HG02642 (cell line): Measurements from ENCODE around the gene WNT3.

Source experiments
- ATAC-seq: cut with Tn5 transposase; IDR thresholded peaks from one replicate; pipeline ENCODE4 v1.9.1; 2021; ENCODE audit warnings: mild to moderate bottlenecking; ENCODE audit not compliant: unreplicated experiment, poor library complexity

The WNT3 gene

DNA sequence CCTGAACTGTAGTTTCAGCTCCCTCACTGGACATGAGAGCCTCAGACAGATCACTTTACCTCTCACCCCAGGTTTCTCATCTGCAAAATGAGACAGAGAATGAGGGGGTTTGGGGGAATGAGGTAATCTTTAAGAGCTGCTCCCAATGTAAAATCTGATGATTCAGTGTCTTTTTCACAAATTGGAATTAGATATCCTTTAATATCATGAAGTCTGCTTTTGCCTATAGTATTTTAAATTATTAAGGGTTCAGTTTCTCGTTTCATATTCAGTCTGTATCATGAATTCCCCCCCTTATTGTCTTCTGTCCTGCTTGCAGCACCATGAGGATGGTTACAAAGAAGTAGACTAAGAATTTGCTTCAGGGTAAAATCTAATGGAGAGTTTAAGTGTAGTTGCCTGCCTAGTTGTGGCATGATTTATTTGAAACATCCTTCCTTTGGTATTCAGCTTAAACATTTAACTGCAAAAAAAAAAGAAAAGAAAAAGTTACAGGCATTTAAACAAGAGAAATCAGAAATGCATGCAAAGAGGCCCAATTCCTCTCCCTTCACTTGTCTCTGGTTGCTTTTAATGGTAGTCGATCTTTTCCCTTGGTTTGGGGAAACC, 77.3 kb downstream of the WNT3 start:
- ATAC-seq: no peak

DNA sequence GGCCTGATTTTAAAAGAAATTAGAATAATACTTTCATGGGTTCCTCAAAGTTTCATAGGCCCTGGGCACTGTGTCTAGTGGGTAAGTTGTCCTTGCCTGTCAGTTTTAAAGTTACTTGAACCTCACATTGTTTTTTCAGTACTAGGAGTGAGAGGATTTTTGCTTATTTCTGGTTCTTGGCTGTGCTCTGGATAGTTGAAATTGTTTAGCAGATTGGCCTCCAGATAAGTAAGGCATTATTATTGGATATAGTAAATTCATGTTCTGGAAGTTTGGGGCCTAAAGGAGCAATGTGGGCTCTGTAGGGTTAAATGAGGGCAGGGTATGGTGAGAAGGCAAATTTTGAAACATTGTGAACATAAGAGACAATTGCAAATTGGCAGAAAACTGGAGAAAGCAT, 78.5 kb downstream of the WNT3 start:
- ATAC-seq: no peak

DNA sequence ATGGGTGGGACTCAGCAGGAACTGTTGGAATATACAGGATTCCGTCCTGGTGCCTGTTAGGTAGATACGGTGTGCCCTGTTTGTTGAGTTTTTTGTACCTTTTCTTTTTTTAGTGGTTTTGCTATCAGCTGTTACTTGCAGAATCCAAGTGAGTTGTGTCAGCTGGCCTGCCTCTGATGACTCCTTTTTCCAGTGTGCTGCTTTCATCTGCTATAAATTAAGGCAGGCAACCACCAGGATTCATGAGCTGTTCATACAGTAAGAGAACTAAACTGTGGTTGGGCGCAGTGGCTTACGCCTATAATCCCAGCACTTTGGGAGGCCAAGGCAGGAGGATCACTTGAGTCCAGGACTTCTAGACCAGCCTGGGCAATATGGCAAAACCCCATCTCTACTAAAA, 79.9 kb downstream of the WNT3 start:
- no peak for ATAC-seq

DNA sequence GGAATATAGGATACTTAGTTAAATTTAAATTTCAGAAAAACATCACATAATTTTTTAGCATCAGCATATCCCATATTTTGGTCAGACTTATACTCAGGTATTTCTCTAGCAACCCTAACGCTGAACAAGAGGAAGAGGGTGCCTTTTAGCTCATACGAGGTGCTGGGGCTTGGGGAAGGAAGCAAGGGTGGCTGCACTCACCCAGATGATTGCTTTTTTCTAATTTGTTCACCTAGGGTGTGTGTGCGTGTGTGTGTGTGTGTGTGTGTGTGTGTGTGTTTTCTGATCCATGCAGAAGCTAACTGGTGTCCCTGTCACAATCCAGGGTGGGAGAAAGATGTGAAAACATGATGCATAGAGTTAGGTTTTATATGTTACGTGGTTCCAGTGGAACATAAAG, 81.2 kb downstream of the WNT3 start:
- no peak for ATAC-seq

DNA sequence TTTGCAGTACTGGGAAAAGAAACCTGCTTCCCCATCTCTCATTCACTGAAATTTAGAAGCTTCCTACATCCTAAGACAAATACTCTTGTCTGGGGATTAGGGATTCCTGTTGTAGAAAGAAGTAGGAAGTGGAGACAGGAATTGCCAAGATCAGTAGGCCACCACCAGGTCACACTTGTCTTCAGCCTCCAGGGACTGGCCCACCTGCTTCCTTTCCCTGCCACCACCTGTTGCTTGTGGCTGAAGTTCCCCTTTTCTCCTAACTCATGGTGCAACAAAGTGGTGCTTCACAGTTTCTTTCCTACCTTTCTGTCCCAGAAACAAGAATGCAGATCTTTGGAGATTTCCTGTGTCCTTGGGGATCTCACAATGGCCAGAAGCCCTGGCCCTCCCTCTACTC, 82.4 kb downstream of the WNT3 start:
- no peak for ATAC-seq

DNA sequence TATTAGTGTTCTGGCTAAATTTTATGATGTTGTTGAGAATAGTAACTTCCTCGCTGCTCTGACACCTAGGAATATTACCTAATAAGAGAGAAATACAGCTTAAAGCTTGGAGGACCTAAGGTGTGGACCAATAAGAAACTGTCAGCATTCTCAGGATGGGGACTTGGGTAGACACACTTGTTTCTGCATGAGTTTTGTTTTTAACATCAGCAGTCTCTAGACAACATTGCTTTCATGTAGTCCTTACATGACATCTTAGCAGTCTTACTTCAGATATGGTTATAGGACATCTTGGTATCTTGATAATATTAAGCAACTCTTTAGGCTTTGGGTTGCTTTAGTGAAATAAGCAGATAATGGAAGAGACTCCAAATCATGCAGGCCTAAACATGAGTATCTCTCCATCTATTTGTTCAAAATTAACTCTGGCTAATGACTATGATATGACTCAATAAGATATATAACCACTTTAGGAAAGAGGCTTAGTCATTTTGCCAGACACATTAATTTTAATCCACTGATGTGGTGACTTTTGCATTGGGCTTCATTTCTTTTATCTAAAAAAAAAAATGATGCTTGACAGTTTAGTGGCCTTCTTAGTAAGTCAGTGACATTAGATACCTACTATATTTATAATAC, 84.5 kb downstream of the WNT3 start:
- no peak for ATAC-seq

DNA sequence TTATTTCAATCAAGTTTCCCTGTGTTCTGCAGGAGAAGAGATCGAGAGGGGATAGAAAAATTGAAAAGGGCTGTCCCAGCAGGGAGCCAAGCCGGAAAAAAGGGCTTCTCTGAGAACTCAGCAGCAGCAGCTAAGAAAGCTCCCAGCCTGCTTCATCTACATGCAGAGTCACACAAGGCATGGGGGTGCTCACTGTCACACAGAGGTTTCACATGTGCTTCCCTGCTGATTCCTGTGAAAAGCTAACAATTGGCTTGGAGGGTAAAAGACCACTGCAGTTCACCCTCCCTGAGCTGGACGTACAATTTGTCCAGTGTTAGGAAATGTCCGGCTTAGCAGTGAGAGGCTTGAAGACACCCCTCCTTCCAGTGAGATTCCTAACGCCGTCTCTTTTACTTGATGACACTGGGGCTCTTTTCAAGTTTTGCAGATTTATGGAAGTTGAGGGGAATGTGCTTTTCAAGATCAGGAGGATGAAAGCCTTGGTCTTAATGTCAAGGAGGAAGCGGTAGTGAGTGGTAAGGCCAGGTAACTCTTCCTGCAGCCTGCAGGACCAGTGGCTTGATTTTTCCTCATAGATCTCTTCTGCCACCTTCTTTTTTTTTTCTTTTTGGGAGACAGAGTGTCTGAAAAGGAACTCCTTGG, 85.6 kb downstream of the WNT3 start:
- no peak for ATAC-seq

DNA sequence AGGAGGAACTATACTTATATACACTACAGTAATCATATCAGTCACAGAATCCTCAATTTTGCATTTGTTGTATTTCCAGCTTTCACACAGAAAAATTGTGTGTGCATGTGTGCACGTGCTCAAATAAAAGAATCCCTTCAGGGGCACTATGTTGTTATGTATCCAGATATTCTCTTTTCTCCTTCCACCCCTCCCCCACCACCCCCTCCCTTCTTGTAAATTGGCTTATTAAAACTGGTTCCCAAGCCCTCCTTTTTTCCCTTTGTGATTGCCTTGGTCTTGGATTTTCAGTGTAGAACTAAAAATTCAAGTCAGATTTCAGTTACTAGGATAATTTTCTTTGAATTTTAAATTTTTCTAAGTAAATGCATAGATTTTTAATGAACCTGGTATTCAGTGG, 86.3 kb downstream of the WNT3 start:
- ATAC-seq: no peak

DNA sequence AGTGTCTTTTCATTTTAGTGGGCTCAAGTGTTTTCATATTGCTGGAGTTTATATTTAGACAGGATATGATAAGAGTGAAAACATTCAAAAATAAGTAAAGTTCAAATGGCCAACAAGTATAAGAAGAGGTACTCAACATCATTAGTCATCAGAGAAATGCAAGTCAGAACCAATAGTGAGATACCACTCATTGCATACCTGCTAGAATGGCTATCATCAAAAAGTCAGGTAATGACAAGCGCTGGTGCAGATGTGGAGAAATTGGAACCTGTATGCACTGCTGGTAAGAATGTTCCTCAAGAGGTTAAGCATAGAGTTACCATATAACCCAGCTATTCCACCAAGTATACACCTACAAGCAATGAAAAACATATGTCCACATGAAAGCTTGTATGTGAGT, 87.8 kb downstream of the WNT3 start:
- no peak for ATAC-seq

DNA sequence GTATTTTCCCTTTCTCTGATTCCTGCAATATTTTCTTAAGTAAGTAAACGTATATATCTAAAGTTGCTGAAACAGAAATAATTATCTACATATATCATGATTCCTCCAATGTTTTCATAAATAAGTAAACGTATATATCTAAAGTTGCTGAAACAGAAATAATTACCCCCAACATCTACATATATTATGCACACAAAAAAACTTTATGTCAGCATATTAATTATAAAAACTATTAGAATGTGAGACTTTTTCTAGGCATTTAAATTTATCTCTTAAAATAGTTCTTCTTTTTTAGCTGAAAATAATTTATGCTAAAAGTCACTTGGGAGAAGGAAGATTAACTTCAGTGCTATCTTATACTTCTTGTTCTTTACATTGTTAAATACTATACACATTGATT, 88.5 kb downstream of the WNT3 start:
- ATAC-seq: no peak

DNA sequence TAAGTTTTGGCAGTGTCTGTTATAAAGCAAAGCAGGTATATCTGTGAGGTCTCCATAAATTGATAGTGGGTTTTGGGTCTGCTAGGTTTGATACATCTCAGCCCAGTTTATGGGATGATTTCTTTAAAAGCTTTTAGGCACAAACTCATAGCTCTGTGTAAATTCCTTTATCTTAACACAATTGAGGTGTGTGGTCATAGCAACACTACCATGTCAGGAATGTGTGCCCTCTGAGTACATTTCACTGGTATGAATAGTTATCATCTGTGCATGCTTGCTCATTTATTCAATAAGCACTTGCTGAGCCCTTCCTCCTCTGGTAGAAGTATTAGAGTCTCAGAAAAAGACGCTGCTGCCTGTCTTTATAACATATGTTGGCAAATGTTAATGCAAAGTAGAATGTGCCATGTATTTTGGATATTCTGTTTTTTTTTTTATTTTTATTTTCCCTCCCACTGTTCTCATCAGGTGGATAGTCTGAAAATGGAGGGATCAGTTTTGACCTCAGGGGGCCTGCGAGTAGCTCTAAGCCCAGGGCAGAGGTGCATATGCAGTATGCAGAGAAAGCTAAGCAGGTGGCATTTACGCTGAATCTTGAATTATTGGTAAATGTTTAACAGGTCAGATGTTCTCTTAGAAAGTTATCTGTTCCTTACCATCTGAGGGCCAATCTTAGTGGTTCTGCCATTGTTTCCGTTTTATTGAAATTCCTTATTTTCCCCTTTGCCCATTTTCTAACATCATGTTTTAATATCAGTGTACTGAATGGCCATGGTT, 90.7 kb downstream of the WNT3 start:
- ATAC-seq: no peak

DNA sequence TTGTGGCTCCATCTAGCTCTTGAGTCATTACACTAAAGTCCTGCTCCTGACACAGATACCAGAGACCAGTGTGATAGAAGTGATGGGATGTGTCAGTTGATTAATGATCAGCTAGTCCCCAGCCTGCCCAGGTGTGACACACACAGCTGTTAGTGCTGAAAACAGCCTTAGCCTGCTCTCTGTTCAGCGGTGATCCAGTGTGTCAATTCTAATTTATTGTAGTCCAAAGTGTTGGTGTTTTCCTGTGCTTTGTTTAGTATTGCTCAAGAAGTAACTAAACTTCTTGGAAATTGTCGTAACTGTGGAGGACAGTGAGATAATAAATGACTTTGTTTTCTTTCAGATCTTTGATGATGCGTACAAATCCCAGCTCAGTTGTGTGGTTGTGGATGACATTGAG, 92.3 kb downstream of the WNT3 start:
- ATAC-seq: no peak

DNA sequence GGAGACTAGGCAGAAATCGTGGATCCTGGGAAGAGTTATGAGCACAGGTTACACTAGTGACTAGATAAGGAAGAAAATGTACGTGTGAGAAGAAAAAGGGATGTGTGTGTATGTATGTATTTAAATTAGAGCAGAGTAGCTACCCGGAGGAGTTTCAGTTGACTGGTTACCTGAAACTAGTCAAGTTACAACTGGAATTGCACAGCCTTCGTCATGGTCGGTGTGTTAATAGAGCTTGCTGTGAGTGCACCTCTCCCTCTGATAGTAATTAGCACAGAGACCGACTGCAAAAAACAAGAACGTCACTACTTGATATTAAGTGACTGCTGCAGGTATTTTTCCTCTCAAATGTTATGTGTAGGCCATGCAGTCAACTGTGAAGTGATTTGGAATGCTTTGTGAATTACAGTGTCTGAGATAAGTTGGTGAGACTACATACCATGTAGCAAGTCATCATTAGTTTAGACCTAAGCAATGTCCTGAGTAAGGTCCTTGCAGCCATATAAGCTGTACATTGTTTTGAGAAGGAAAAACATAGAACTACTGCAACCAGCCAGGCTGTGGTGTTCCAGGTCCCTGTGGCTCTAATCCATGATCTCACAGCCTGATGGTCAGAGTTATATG, 95.7 kb downstream of the WNT3 start:
- no peak for ATAC-seq

DNA sequence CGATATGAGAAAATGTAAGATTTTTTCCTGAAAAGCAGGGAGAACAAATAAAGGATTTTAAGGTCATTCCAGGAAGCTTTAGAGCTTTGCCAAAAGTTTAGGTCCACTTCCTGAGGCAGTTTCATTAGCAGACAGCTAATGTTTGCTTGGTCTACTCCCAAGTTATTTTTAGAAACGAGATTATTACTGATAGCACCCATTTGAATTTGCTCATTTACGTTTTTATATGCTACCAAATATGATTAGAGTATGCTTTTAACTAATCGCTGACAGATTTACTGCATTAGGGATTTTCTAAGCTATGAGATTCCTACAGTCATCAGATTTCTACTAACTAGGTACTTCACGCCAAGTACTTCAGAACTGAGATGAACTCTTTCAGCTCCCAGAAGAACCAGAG, 98.1 kb downstream of the WNT3 start:
- ATAC-seq: no peak

DNA sequence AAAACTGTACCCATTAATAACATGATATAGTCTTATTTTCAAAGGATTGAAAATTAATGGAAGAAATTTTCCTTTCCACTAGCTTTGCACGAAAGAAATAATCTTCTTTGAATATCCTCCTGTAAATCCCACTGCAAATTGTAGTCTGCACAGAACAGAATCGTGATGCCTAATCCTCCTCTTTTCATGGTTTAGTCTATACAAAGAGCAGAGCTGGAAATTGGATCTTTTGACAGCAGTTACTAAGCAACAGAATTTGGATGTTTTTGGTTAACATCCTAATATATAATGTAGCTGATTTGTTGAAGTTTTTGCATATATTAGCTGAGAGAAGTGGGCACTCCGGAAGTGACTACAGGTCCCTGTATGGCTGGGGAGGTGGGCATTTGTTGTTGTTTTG, 98.6 kb downstream of the WNT3 start:
- no peak for ATAC-seq

DNA sequence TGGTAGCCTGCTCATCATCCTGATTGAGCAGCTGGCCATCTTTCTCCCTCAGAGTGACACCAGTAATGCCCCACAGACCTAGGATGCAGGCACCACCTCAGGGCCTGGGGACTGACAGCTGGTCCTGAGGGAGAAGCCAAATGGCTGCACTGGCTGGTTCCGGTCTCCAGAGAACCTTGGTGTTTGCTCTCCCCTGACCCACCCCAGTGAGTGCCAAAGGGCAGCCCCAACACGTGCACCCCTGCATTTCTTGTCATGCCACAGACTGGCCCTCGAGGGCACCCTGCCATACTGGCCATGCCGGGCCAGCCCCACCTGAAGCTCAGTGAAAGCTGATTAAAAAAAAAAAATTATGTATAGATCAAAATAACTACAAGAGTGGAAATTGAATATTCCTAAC, 100.5 kb downstream of the WNT3 start:
- ATAC-seq: no peak
